HG02938 (cell line): ENCODE data around the gene MMEL1.

Experiments used
- ATAC-seq: cut with Tn5 transposase; IDR thresholded peaks from one replicate; pipeline ENCODE4 v1.9.1; 2021; ENCODE audit warnings: mild to moderate bottlenecking, moderate library complexity; ENCODE audit not compliant: unreplicated experiment

Gene MMEL1

GRCh38 chr1:2605509-2606395 lies 27.1 kb downstream of the MMEL1 start:
- ATAC-seq, result no peak

GRCh38 chr1:2604844-2605508 lies 27.8 kb downstream of the MMEL1 start:
- ATAC-seq, result no peak

GRCh38 chr1:2604156-2604843 lies 28.5 kb downstream of the MMEL1 start:
- ATAC-seq, result no peak

- no peak for ATAC-seq
Observed at GRCh38 chr1:2603521-2604155, 29.2 kb downstream of the MMEL1 start.

- no peak for ATAC-seq
Observed at GRCh38 chr1:2602866-2603520, 29.8 kb downstream of the MMEL1 start.

- no peak for ATAC-seq
Observed at GRCh38 chr1:2602311-2602835, 30.4 kb downstream of the MMEL1 start.

- no peak for ATAC-seq
Observed at GRCh38 chr1:2601721-2602303, 31.0 kb downstream of the MMEL1 start.

GRCh38 chr1:2598329-2598931 lies 34.4 kb downstream of the MMEL1 start:
- no peak for ATAC-seq

- ATAC-seq, result no peak
Observed at GRCh38 chr1:2597441-2598328, 35.1 kb downstream of the MMEL1 start.

- ATAC-seq, result no peak
Observed at GRCh38 chr1:2596530-2597333, 36.1 kb downstream of the MMEL1 start.

GRCh38 chr1:2595812-2596529 lies 36.8 kb downstream of the MMEL1 start:
- ATAC-seq, result no peak

GRCh38 chr1:2595261-2595811 lies 37.5 kb downstream of the MMEL1 start:
- no peak for ATAC-seq

- ATAC-seq, result no peak
Observed at GRCh38 chr1:2594641-2595131, 38.1 kb downstream of the MMEL1 start.

GRCh38 chr1:2594001-2594640 lies 38.7 kb downstream of the MMEL1 start:
- no peak for ATAC-seq

- no peak for ATAC-seq
Observed at GRCh38 chr1:2593251-2593878, 39.5 kb downstream of the MMEL1 start.

GRCh38 chr1:2592672-2593071 lies 40.1 kb downstream of the MMEL1 start:
- no peak for ATAC-seq
